ENCODE results near the gene ELMOD3.
"Not testable (repeated sequence)": the region's sequence is repeated elsewhere in the genome, so short reads cannot be mapped to it uniquely, and the experiment has no call there.

ELMOD3 gene

DNA sequence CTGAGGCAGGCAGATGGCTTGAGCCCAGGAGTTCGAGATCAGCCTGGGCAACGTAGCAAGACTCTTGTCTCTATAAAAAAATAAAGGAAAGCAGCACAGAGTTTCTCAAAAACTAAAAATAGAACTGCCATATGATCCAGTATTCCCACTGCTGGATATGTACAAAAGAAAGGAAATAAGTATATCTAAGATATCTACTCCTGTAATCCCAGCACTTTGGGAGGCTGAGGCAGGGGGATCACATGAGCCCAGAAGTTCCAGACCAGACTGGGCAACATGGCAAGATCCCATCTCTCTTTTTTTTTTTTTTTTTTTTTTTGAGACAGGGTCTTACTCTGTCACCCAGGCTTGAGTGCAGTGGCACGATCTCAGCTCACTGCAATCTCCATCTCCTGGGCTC lies 24.9 kb upstream of the ELMOD3 start:
- not testable (repeated sequence) for DNase-seq

DNA sequence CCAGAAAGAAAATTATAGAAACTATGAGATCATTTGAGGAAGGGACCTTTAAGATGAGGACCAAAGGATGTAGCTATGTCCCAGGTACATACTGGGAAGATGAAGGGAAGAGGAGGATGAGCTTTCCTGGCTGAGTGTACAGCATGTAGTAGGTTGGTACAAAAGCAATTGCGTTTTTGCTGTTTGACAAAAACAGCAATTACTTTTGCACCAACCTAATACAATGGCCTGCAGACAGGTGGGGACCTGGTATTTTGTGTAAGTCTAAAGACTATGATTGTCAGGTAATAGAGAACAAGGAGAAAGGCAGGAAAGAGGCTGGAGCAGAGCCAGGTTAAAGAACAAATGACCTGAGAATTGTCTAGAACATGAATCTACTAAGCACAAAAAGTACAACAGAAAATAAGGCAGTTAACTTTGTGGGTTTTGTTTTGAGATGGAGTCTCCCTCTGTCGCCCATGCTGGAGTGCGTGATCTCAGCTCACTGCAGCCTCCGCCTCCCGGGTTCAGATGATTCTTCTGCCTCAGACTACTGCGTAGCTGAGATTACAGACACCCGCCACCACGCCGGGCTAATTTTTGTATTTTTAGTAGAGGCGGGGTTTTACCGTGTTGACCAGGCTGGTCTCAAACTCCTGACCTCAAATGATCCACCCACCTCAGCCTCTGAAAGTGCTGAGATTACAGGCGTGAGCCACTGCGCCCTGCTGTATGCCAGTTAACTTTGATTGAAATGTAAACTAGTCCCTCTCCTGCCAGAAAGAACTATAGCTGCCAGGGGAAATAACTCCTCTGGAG lies 23.5 kb upstream of the ELMOD3 start:
- DNase-seq = no peak

DNA sequence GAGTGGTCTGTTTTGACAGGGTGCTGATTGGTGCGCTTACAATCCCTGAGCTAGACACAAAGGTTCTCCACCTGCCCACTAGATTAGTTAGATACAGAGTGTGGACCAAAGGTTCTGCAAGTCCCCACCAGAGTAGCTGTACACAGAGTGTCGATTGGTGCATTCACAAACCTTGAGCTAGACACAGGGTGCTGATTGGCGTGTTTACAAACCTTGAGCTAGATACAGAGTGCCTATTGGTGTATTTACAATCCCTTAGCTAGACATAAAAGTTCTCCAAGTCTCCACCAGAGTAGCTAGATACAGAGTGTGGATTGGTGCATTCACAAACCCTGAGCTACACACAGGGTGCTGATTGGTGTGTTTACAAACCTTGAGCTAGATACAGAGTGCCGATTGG lies 20.7 kb upstream of the ELMOD3 start:
- DNase-seq = not testable (repeated sequence)

DNA sequence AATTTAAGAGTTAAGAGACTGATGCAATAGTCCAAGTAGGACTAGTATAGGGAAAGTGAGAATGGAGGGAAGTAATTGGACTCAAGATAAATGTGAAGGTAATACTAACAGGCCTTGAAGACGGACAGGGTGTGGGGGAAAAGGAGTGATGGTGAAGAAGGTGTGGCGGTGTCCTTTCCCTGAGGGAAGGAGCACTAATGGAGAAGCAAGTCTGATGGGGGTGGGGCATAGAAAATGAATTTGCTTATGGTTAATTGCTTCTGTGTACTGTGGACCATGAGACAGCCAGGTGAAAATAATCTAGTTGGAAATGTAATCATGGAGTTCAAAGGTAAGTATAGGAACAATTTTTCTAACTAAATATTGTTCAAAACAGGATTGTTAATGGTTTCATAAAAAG lies 19.6 kb upstream of the ELMOD3 start:
- DNase-seq = no peak

- no peak for DNase-seq
Observed at GRCh38 chr2:85340034-85340892, 14.3 kb upstream of the ELMOD3 start.

DNA sequence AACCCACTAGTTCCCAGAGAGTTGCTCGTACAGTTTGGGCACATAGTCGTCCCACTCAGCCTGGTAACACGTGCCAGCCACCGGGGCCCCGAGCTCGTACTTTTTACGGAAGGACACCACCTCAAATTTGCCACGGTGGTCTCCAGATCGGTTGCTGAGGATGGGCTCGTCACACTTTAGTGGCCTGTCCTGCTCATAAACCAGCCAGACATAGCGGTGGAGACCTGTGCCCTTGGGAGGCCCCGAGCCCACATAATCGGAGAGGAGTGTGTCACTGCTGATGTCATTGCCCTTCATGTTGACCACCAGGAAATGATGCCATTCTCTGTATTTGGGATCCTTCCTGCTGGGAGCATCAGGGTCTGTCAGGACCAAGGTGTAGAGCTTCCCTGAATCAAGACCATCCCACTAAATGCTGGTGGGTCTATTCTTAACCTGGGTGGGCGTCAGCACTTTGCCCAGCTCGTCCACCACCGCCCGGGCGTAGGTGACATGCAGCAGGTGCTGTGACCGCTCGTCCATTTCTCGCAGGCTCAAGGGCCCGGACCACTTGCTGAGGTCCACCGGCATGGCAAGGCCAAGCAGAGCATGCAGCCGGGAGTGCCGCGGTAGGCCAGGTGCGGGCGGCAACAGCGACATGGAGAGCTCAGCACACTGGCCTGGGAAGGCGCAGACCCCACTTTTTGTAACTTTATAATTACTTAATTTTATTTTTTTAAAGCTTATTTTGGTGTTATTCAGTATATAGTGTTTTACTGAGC lies 13.1 kb upstream of the ELMOD3 start:
- DNase-seq = no peak

DNA sequence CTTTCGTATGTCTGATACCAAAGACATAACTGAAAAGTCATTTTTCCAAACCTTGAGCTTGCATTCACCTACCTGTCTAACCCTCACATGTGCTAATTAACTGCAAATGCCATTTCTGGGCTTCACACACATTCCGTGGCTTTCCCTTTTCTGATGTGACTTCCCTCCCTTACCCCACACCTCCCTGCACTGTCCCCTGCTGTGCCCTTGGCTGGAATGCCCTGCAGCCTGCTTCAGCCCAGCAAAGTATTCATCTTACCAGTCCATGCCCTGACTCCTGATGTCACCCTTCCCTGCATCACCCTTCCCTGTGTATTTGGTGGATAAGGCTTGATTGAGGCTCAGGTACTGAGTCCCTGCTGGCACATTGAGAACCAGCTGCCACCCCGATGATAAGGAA lies 12.4 kb upstream of the ELMOD3 start:
- no peak for DNase-seq

- DNase-seq = not testable (repeated sequence)
Observed at GRCh38 chr2:85343207-85343895, 11.2 kb upstream of the ELMOD3 start.

- no peak for DNase-seq
Observed at GRCh38 chr2:85344356-85344954, 10.1 kb upstream of the ELMOD3 start.

GRCh38 chr2:85347599-85347998 lies 7.0 kb upstream of the ELMOD3 start:
- no peak for DNase-seq

- DNase-seq = peak; percentile 4
Observed at GRCh38 chr2:85353876-85354285, 688 bp upstream of the ELMOD3 start.

DNA sequence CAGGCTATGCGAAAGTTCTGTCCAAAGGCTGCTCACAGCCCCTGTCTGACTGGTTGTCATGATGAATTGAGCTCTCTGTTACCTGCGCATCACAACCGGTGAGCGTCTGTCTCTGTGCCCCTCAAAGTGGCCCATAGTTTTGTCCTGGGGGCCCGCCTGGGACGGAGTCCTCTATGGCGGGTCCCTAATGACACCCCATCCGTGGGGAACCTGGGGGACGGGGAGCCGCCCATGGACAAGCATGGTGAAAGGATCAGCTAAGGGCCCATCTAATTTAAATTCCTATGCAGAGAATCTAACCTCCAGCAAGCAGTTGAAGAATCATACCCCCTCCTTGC lies 473 bp downstream of the ELMOD3 start:
- DNase-seq = no peak

- DNase-seq = peak; percentile 6
Observed at GRCh38 chr2:85355521-85355920, 952 bp downstream of the ELMOD3 start.

- DNase-seq = no peak
Observed at GRCh38 chr2:85356186-85356585, 1.6 kb downstream of the ELMOD3 start.

DNA sequence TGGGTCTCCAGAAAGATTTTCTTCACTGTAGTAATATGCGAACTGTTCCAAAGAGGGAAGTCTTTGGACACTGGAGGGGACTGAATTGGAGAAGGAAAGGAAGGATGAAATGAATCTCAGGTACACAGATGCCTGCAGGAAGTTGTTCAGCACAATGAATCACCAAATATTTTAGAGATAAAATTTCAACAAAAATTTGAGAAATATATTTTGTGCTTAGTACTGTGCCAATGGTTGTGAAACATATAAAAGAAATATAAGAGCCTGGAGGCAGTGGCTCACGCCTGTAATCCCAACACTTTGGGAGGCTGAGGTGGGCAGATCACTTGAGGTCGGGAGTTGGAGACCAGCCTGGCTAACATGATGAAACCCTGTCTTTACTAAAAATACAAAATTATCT lies 3.2 kb downstream of the ELMOD3 start:
- no peak for DNase-seq

DNA sequence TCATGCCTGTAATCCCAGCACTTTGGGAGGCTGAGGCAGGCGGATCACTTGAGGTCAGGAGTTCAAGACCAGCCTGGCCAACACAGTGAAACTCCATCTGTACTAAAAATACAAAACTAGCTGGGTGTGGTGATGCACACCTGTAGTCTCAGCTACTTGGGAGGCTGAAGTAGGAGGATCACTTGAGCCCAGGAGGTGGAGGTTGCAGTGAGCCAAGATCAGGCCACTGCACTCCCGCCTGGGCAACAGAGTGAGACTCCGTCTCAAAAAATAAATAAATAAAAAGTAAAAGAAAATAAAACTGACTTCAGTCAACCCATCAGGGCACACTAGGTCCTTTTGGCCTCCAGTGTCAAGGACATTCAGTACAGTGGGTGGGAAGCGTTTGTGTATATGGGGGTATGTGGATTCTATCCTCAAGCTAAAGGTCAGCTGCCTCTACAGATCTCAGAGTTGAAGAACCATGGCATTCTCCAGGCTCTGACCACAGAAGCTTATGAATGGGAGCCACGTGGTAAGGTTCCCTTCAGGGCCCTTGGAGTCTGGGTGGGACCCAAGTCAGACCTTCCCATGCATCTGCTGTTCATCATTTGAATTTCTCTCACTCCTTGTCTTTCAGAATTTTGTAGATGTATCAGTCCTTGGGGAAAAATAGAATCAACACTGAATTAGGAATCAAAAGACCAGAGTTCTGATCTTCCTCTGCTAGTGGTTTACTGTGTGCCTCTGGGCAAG lies 8.3 kb downstream of the ELMOD3 start:
- DNase-seq = not testable (repeated sequence)

GRCh38 chr2:85367180-85367579 lies 12.6 kb downstream of the ELMOD3 start:
- no peak for DNase-seq

GRCh38 chr2:85368921-85369320 lies 14.4 kb downstream of the ELMOD3 start:
- no peak for DNase-seq

DNA sequence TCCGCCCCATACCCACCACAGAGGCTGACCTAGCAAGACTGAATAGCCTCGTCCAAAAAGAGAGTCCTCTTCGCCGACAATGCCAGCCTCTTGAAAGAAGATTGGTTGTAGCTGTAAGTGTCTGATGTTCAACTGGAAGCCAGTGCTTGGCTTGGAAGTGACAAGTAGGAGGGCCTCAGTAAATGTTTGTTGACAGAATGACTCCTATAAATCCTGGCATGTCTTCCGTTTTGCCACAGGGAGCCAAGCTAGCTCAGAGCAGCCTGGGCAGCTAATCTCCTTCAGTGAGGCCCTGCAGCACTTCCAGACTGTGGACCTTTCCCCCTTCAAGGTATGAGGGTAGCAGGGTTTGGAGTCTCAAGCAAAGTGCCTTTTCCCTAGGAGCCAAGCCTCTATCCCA lies 14.9 kb downstream of the ELMOD3 start:
- DNase-seq = no peak

DNA sequence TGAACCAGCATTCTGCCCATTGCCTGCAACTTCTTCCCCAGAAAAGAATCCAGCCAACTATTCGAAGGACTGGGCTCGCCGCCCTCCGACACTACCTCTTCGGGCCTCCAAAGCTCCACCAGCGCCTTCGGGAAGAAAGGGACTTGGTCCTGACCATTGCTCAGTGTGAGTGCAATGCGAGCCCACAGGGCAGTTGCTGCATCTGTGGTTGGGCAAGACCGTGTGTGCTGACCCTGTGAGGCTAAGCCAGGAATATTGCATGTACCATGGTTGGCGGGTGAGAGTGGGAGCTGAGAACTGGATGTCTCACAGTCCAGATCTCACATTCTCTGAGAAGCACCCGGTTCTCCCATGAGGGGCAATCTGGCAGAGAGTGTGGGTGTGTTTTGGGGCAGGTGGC lies 16.5 kb downstream of the ELMOD3 start:
- no peak for DNase-seq

GRCh38 chr2:85376291-85377065 lies 21.9 kb downstream of the ELMOD3 start:
- DNase-seq = peak; percentile 66
